22Rv1 (cell line): ENCODE results near the gene CST6.

Source experiments
- CTCF ChIP-seq: fragments of 450-650 bp; IDR thresholded peaks from 2 replicates; pipeline ENCODE4 v1.5.1; 2017; ENCODE audit warnings: mild to moderate bottlenecking
- ZFX ChIP-seq: fragments of 450-650 bp; IDR thresholded peaks from 2 replicates; pipeline ENCODE4 v1.6.1; 2017; ENCODE audit warnings: antibody characterized with exemption, borderline replicate concordance

GRCh38 chr11:65965986-65966762 is 45.6 kb upstream of the CST6 start:
- no peak for TF ChIP-seq CTCF
- no peak for TF ChIP-seq ZFX
